MG63 (cell line): ENCODE data around the gene CDY2B. TPM values are rescaled to one million over a fixed set of nuclear protein-coding genes. Genes with fewer than 3 reads are reported as not detected.

Source experiments
- total RNA-seq: library from RNA; depleted of rRNA; stranded (reverse); fragments of >200 nt; shearing (Covaris generic); gene quantifications from 2 replicates; pipeline ENCODE4 v1.2.3, GENCODE V29; 2014; ENCODE audit warnings: low replicate concordance; rRNA removed

CDY2B gene
- total RNA-seq, 1 experiment from 2014 or later, result not detected

Other genes starting within 250 kb of the CDY2B start
- not detected in 2 replicates for gene CDY2A, start 145.6 kb upstream of the CDY2B start, total RNA-seq